ENCODE results near the gene RYR1. TPM values are rescaled to one million over a fixed set of nuclear protein-coding genes. Genes with fewer than 3 reads are reported as not detected.

Gene RYR1
- total and polyA plus RNA-seq, 2 of the 8 experiments (the other 6 are each of a cell fraction or from before 2014, with no cell fraction given) = 5.8 to 11.8 TPM

DNA sequence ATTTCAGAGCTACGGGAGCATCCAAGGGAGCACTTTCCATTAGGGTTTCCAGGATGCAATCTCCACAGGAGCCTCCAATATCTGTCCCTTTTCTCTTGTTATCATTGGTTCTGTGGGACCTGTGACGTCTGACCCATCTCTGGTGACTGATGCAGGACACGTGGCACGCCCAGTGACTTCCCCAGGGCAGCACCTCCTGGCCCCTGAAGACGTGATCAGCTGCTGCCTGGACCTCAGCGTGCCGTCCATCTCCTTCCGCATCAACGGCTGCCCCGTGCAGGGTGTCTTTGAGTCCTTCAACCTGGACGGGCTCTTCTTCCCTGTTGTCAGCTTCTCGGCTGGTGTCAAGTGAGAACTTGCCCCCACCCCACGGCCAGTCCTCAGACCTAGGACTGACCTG, 25.5 kb downstream of the RYR1 start (continued):
- TF ChIP-seq, protein P1, sequence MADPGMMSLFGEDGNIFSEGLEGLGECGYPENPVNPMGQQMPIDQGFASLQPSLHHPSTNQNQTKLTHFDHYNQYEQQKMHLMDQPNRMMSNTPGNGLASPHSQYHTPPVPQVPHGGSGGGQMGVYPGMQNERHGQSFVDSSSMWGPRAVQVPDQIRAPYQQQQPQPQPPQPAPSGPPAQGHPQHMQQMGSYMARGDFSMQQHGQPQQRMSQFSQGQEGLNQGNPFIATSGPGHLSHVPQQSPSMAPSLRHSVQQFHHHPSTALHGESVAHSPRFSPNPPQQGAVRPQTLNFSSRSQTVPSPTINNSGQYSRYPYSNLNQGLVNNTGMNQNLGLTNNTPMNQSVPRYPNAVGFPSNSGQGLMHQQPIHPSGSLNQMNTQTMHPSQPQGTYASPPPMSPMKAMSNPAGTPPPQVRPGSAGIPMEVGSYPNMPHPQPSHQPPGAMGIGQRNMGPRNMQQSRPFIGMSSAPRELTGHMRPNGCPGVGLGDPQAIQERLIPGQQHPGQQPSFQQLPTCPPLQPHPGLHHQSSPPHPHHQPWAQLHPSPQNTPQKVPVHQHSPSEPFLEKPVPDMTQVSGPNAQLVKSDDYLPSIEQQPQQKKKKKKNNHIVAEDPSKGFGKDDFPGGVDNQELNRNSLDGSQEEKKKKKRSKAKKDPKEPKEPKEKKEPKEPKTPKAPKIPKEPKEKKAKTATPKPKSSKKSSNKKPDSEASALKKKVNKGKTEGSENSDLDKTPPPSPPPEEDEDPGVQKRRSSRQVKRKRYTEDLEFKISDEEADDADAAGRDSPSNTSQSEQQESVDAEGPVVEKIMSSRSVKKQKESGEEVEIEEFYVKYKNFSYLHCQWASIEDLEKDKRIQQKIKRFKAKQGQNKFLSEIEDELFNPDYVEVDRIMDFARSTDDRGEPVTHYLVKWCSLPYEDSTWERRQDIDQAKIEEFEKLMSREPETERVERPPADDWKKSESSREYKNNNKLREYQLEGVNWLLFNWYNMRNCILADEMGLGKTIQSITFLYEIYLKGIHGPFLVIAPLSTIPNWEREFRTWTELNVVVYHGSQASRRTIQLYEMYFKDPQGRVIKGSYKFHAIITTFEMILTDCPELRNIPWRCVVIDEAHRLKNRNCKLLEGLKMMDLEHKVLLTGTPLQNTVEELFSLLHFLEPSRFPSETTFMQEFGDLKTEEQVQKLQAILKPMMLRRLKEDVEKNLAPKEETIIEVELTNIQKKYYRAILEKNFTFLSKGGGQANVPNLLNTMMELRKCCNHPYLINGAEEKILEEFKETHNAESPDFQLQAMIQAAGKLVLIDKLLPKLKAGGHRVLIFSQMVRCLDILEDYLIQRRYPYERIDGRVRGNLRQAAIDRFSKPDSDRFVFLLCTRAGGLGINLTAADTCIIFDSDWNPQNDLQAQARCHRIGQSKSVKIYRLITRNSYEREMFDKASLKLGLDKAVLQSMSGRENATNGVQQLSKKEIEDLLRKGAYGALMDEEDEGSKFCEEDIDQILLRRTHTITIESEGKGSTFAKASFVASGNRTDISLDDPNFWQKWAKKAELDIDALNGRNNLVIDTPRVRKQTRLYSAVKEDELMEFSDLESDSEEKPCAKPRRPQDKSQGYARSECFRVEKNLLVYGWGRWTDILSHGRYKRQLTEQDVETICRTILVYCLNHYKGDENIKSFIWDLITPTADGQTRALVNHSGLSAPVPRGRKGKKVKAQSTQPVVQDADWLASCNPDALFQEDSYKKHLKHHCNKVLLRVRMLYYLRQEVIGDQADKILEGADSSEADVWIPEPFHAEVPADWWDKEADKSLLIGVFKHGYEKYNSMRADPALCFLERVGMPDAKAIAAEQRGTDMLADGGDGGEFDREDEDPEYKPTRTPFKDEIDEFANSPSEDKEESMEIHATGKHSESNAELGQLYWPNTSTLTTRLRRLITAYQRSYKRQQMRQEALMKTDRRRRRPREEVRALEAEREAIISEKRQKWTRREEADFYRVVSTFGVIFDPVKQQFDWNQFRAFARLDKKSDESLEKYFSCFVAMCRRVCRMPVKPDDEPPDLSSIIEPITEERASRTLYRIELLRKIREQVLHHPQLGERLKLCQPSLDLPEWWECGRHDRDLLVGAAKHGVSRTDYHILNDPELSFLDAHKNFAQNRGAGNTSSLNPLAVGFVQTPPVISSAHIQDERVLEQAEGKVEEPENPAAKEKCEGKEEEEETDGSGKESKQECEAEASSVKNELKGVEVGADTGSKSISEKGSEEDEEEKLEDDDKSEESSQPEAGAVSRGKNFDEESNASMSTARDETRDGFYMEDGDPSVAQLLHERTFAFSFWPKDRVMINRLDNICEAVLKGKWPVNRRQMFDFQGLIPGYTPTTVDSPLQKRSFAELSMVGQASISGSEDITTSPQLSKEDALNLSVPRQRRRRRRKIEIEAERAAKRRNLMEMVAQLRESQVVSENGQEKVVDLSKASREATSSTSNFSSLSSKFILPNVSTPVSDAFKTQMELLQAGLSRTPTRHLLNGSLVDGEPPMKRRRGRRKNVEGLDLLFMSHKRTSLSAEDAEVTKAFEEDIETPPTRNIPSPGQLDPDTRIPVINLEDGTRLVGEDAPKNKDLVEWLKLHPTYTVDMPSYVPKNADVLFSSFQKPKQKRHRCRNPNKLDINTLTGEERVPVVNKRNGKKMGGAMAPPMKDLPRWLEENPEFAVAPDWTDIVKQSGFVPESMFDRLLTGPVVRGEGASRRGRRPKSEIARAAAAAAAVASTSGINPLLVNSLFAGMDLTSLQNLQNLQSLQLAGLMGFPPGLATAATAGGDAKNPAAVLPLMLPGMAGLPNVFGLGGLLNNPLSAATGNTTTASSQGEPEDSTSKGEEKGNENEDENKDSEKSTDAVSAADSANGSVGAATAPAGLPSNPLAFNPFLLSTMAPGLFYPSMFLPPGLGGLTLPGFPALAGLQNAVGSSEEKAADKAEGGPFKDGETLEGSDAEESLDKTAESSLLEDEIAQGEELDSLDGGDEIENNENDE (IDR thresholded peaks at IDR 0.05; ENCODE audit: insufficient replicate concordance, low read length) = no peak
- TF ChIP-seq YY1 (IDR thresholded peaks at IDR 0.05; ENCODE audit: low read depth, low read length) = no peak
- TF ChIP-seq CBX5 (IDR thresholded peaks at IDR 0.05; ENCODE audit: low read depth, low read length) = no peak
- no peak for TF ChIP-seq SUZ12 (IDR thresholded peaks at IDR 0.05; ENCODE audit: low read length)
